ENCODE data around the gene GRIK4. TPM values are rescaled to one million over a fixed set of nuclear protein-coding genes. Genes with fewer than 3 reads are reported as not detected.

The GRIK4 gene
- total RNA-seq, 1 experiment from 2014 or later = 3.3 TPM

- POLR2A ChIA-PET = no interaction called here
Observed at GRCh38 chr11:120746836-120747609, 235.5 kb downstream of the GRIK4 start.

GRCh38 chr11:120747850-120748814 is 236.6 kb downstream of the GRIK4 start:
- POLR2A ChIA-PET = no interaction called here
- H3K27me3 Mint-ChIP-seq (ENCODE audit: low read depth) = peaks cover 5% of the 10 kb centered on the region; the same call in 1 of the 2 replicates
- DNase-seq (ENCODE audit: low spot score) (no peak), ATAC-seq (no peak)
- H3K4me1 Mint-ChIP-seq = peaks cover 27% of the 10 kb centered on the region
- no peak for TF ChIP-seq ZNF532 (CRISPR knock-in tag; IDR thresholded peaks at IDR 0.05; ENCODE audit: borderline replicate concordance)
- TF ChIP-seq NFATC4 (CRISPR knock-in tag; IDR thresholded peaks at IDR 0.05) = no peak
- TF ChIP-seq NFE2L1 (CRISPR knock-in tag; IDR thresholded peaks at IDR 0.05) = no peak
- no peak for TF ChIP-seq ZNF281 (CRISPR knock-in tag; IDR thresholded peaks at IDR 0.05)
- no peak for TF ChIP-seq ZNF512 (CRISPR knock-in tag; IDR thresholded peaks at IDR 0.05; ENCODE audit: borderline replicate concordance)
- no peak for TF ChIP-seq SMAD3 (CRISPR knock-in tag; IDR thresholded peaks at IDR 0.05; ENCODE audit: borderline replicate concordance)
- no peak for TF ChIP-seq ZSCAN18 (CRISPR knock-in tag; IDR thresholded peaks at IDR 0.05)
- no peak for TF ChIP-seq IRF2 (CRISPR knock-in tag; IDR thresholded peaks at IDR 0.05; ENCODE audit: borderline replicate concordance, low read depth)
- no peak for TF ChIP-seq CBFB (CRISPR knock-in tag; IDR thresholded peaks at IDR 0.05; ENCODE audit: low read depth)
- TF ChIP-seq E2F4 (CRISPR knock-in tag; IDR thresholded peaks at IDR 0.05; ENCODE audit: borderline replicate concordance, low read depth) = no peak
- no peak for TF ChIP-seq GRHL2 (CRISPR knock-in tag; IDR thresholded peaks at IDR 0.05; ENCODE audit: insufficient replicate concordance, severe bottlenecking)
- TF ChIP-seq EMX1 (CRISPR knock-in tag; IDR thresholded peaks at IDR 0.05) = no peak
- TF ChIP-seq TEAD1 (CRISPR knock-in tag; IDR thresholded peaks at IDR 0.05) = no peak
- no peak for TF ChIP-seq TCF7 (CRISPR knock-in tag; IDR thresholded peaks at IDR 0.05; ENCODE audit: low read depth)
- no peak for TF ChIP-seq HMGA2 (CRISPR knock-in tag; IDR thresholded peaks at IDR 0.05)
- no peaks in the 10 kb centered on the region for H3K9me3 Mint-ChIP-seq
- H3K27ac Mint-ChIP-seq = no peak overlapping the region
- no peaks in the 10 kb centered on the region for H3K36me3 Mint-ChIP-seq
- H3K4me3 Mint-ChIP-seq = no peak overlapping the region
- CTCF ChIA-PET = interaction anchor here (0.6 to 3.6 kb wide), 4 partner anchors 32 to 1286 kb away, joined by 3 to 15 read pairs (median 6); no protein-coding TSS in a partner anchor

More at GRCh38 chr11:120746836-120747609, 235.5 kb downstream of the GRIK4 start:
- no peak for TF ChIP-seq MYBL2 (CRISPR knock-in tag; IDR thresholded peaks at IDR 0.05)
- TF ChIP-seq EMX1 (CRISPR knock-in tag; IDR thresholded peaks at IDR 0.05) = no peak
- TF ChIP-seq ZNF671 (CRISPR knock-in tag; IDR thresholded peaks at IDR 0.05) = no peak
- TF ChIP-seq MLX (CRISPR knock-in tag; IDR thresholded peaks at IDR 0.05) = no peak
- peaks cover under 1% of the 10 kb centered on the region; the same call in 1 of the 2 replicates for H3K27me3 Mint-ChIP-seq (ENCODE audit: low read depth)
- no peak overlapping the region for H3K4me3 Mint-ChIP-seq
- no peaks in the 10 kb centered on the region for H3K9me3 Mint-ChIP-seq
- H3K4me1 Mint-ChIP-seq = peaks cover 27% of the 10 kb centered on the region
- CTCF ChIA-PET = interaction anchor here (1.2 to 3.6 kb wide), 4 partner anchors 31 to 235 kb away, joined by 3 to 15 read pairs (median 6); partner anchors contain the start of gene GRIK4
- no peak for ATAC-seq
- no peak for DNase-seq (ENCODE audit: low spot score)
- no peak overlapping the region for H3K27ac Mint-ChIP-seq
- H3K36me3 Mint-ChIP-seq = no peaks in the 10 kb centered on the region

Measured in WTC11 (cell line).